Mesenchymal stem cell (in vitro differentiated cells and primary cell): ENCODE data around the gene NOSTRIN.

Source experiments
- DNase-seq: peaks from one replicate; pipeline ENCODE4 v3.0.0-alpha.2; 2013
- H2AFZ ChIP-seq: one replicate; pipeline ENCODE4 v1.6.1; 2013; ENCODE audit warnings: low read depth, mild to moderate bottlenecking, control low read depth, inconsistent platforms, low read length, moderate library complexity
- H2AK5ac ChIP-seq: 2 replicates; pipeline ENCODE4 v1.6.1; 2013; ENCODE audit warnings: low read length, moderate library complexity, mild to moderate bottlenecking, inconsistent platforms; ENCODE audit not compliant: severe bottlenecking
- H2BK120ac ChIP-seq: one replicate; pipeline ENCODE4 v1.6.1; 2013; ENCODE audit warnings: low read depth, mild to moderate bottlenecking, inconsistent platforms, low read length, moderate library complexity
- H2BK12ac ChIP-seq, 2 experiments: one replicate each; pipeline ENCODE4 v1.6.1; 2013; ENCODE audit warnings: inconsistent platforms in 2 of 2, low read length in 2 of 2, mild to moderate bottlenecking in 2 of 2, moderate library complexity in 2 of 2, control low read depth in 1 of 2
- H2BK15ac ChIP-seq: one replicate; pipeline ENCODE4 v1.6.1; 2013; ENCODE audit warnings: mild to moderate bottlenecking, low read depth, inconsistent platforms; ENCODE audit not compliant: poor library complexity, severe bottlenecking
- H2BK5ac ChIP-seq: 2 replicates; pipeline ENCODE4 v1.6.1; 2013; ENCODE audit warnings: low read depth, mild to moderate bottlenecking, low read length, control low read depth, inconsistent platforms; ENCODE audit not compliant: poor library complexity, severe bottlenecking
- H3K14ac ChIP-seq, 2 experiments: one replicate each; pipeline ENCODE4 v1.6.1; 2013; ENCODE audit warnings: inconsistent platforms in 2 of 2, low read length in 2 of 2, control low read depth in 1 of 2, mild to moderate bottlenecking in 1 of 2, moderate library complexity in 1 of 2
- H3K18ac ChIP-seq, 2 experiments: one replicate each; pipeline ENCODE4 v1.6.1; 2013; ENCODE audit warnings: inconsistent platforms in 2 of 2, low read length in 2 of 2, control low read depth in 1 of 2, low read depth in 1 of 2, mild to moderate bottlenecking in 1 of 2
- H3K23ac ChIP-seq, 2 experiments: one replicate each; pipeline ENCODE4 v1.6.1; 2013; ENCODE audit warnings: inconsistent platforms in 2 of 2, low read length in 2 of 2, mild to moderate bottlenecking in 2 of 2, moderate library complexity in 2 of 2, control low read depth in 1 of 2
- H3K27ac ChIP-seq: 2 replicates; pipeline ENCODE4 v1.5.1; 2013; ENCODE audit warnings: mild to moderate bottlenecking, moderate library complexity, low read length, control low read depth, inconsistent platforms; ENCODE audit not compliant: poor library complexity, severe bottlenecking
- H3K27me3 ChIP-seq, 2 experiments: 2 replicates each; pipeline versions ENCODE4 v1.6.1 to v1.7.0; 2013; ENCODE audit warnings: low read length in 2 of 2, mild to moderate bottlenecking in 2 of 2, moderate library complexity in 2 of 2, control low read depth in 1 of 2, inconsistent platforms in 1 of 2; ENCODE audit not compliant: control insufficient read depth in 1 of 2, insufficient read depth in 1 of 2
- H3K36me3 ChIP-seq, 2 experiments: 2 replicates each; pipeline versions ENCODE4 v1.6.1 to v1.7.0; 2013; ENCODE audit warnings: low read length in 2 of 2, control low read depth in 1 of 2, inconsistent platforms in 1 of 2, low read depth in 1 of 2, mild to moderate bottlenecking in 1 of 2; ENCODE audit not compliant: insufficient read depth in 2 of 2, control insufficient read depth in 1 of 2
- H3K4ac ChIP-seq, 2 experiments: one replicate each; pipeline ENCODE4 v1.6.1; 2013; ENCODE audit warnings: inconsistent platforms in 2 of 2, low read length in 2 of 2, mild to moderate bottlenecking in 2 of 2, moderate library complexity in 2 of 2, control low read depth in 1 of 2, low read depth in 1 of 2
- H3K4me1 ChIP-seq: 2 replicates; pipeline ENCODE4 v1.6.1; 2013; ENCODE audit warnings: low read depth, low read length, control low read depth; ENCODE audit not compliant: control insufficient read depth, insufficient read depth
- H3K4me2 ChIP-seq: 2 replicates; pipeline ENCODE4 v1.6.1; 2013; ENCODE audit warnings: low read length, mild to moderate bottlenecking, inconsistent platforms; ENCODE audit not compliant: poor library complexity, severe bottlenecking
- H3K4me3 ChIP-seq, 2 experiments: 2 replicates each; pipeline versions ENCODE4 v1.5.1 to v1.7.0; 2013; ENCODE audit warnings: low read length in 2 of 2, mild to moderate bottlenecking in 2 of 2, control low read depth in 1 of 2, low read depth in 1 of 2; ENCODE audit not compliant: insufficient read depth in 1 of 2
- H3K79me1 ChIP-seq: replicated peaks from 2 replicates; pipeline ENCODE4 v1.6.1; 2013; ENCODE audit warnings: mild to moderate bottlenecking, control low read depth, low read length, inconsistent platforms; ENCODE audit not compliant: poor library complexity, severe bottlenecking
- H3K9ac ChIP-seq: 2 replicates; pipeline ENCODE4 v1.7.0; 2013; ENCODE audit warnings: mild to moderate bottlenecking, low read length, moderate library complexity
- H3K9me3 ChIP-seq: 2 replicates; pipeline ENCODE4 v1.7.0; 2013; ENCODE audit warnings: mild to moderate bottlenecking, low read length; ENCODE audit not compliant: control insufficient read depth
- H4K8ac ChIP-seq: one replicate; pipeline ENCODE4 v1.6.1; 2013; ENCODE audit warnings: inconsistent platforms, mild to moderate bottlenecking, low read length, moderate library complexity
- H4K91ac ChIP-seq: one replicate; pipeline ENCODE4 v1.6.1; 2013; ENCODE audit warnings: mild to moderate bottlenecking, low read length, inconsistent platforms
- WGBS: methylation state at CpG from one replicate; pipeline ENCODE4 v1.1.7; 2013; ENCODE audit warnings: mixed read lengths; 5-methylcytosine and 5-hydroxymethylcytosine counted together

Gene NOSTRIN

DNA sequence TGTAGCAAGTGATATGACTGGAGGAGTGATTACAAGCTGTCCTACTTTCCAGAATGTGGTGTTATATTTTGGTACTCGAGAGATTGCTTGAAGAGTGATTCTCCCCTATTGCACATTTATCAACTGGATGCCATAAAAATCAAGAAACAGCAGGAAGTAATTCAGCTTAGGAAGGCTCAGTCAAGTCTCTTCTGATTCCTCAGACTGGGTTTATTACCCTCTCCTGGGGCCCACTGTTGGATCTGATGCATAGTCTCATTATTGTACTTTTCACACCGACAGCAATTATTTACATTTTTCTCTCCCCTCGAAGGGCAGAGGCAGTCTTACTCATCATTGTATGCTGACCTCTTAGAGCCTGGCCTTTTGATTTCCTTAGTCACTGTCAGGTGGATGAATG, 9.3 kb downstream of the NOSTRIN start:
- peak; percentile 13 for DNase-seq
- Histone ChIP-seq H3K23ac (no peak overlapping the region), H2BK120ac (no peak overlapping the region), H4K91ac (no peak overlapping the region), H3K18ac (no peak overlapping the region), H3K79me1 (no peaks in the 10 kb centered on the region), H2BK5ac (no peak overlapping the region), H3K36me3 (no peaks in the 10 kb centered on the region), H3K4me2 (no peak overlapping the region), H3K4me1 (peaks cover 8% of the 10 kb centered on the region), H2AK5ac (no peak overlapping the region), H3K4me3 (no peak overlapping the region), H2AFZ (no peak overlapping the region), H2BK15ac (no peak overlapping the region), H3K9ac (no peak overlapping the region), H3K27ac (no peak overlapping the region), H2BK12ac (no peak overlapping the region), H3K9me3 (no peaks in the 10 kb centered on the region), H3K4ac (no peak overlapping the region), H3K14ac (no peak overlapping the region), H4K8ac (no peak overlapping the region), H3K27me3 (no peaks in the 10 kb centered on the region)
- WGBS: 10% methylated on average over 3 of the region's 3 CpGs

DNA sequence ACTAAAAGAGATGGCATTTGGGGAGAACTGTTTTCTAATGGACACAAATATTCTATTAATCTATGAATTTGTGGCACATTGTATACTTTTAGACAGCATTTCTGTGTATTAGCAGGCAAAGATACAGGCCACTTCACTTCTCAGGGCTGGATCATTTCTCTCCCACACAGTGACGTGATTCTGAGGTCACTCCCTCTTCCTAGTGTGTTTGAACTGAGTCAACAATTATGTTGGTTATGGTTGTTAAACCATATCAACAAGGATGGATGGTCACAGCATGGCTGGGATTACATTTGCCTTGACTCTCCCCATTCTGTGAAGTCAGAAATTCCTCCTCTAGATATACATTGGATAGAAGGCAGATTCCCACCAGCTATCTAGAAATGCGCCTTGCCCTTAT, 11.6 kb downstream of the NOSTRIN start:
- Histone ChIP-seq H2BK15ac (no peak overlapping the region), H3K36me3 (no peaks in the 10 kb centered on the region), H4K8ac (no peak overlapping the region), H3K4ac (no peak overlapping the region), H3K79me1 (no peaks in the 10 kb centered on the region), H3K9ac (no peak overlapping the region), H3K23ac (no peak overlapping the region), H4K91ac (no peak overlapping the region), H2BK5ac (no peak overlapping the region), H3K18ac (no peak overlapping the region), H3K9me3 (no peaks in the 10 kb centered on the region), H3K4me3 (no peak overlapping the region), H3K4me2 (no peak overlapping the region), H3K27me3 (no peaks in the 10 kb centered on the region), H3K14ac (no peak overlapping the region), H3K4me1 (peaks cover 11% of the 10 kb centered on the region), H3K27ac (no peak overlapping the region), H2BK12ac (no peak overlapping the region), H2AK5ac (no peak overlapping the region), H2AFZ (no peak overlapping the region), H2BK120ac (no peak overlapping the region)
- 67% methylated on average over 1 of the region's 2 CpGs for WGBS
- no peak for DNase-seq

GRCh38 chr2:168814939-168815907, 12.8 kb downstream of the NOSTRIN start:
- no peak overlapping the region for H3K9ac ChIP-seq
- H3K18ac ChIP-seq: no peak overlapping the region
- H2BK12ac ChIP-seq: no peak overlapping the region
- no peaks in the 10 kb centered on the region for H3K9me3 ChIP-seq
- peak overlapping the region; percentile 99 for H2AK5ac ChIP-seq
- H3K27me3 ChIP-seq: no peaks in the 10 kb centered on the region
- no peak overlapping the region for H4K8ac ChIP-seq
- H2BK5ac ChIP-seq: peak overlapping the region; percentile 81
- H4K91ac ChIP-seq: no peak overlapping the region
- no peak overlapping the region for H3K4me2 ChIP-seq
- no peaks in the 10 kb centered on the region for H3K36me3 ChIP-seq
- WGBS: no CpG with 5 or more reads among the region's 1 CpG
- no peak overlapping the region for H3K4me3 ChIP-seq
- H2BK15ac ChIP-seq: no peak overlapping the region
- no peak for DNase-seq
- peaks cover 11% of the 10 kb centered on the region for H3K4me1 ChIP-seq
- no peak overlapping the region for H3K23ac ChIP-seq
- H3K14ac ChIP-seq: no peak overlapping the region
- H2AFZ ChIP-seq: no peak overlapping the region
- H3K27ac ChIP-seq: peak overlapping the region; percentile 89
- H3K79me1 ChIP-seq: no peaks in the 10 kb centered on the region
- H3K4ac ChIP-seq: no peak overlapping the region
- H2BK120ac ChIP-seq: no peak overlapping the region

DNA sequence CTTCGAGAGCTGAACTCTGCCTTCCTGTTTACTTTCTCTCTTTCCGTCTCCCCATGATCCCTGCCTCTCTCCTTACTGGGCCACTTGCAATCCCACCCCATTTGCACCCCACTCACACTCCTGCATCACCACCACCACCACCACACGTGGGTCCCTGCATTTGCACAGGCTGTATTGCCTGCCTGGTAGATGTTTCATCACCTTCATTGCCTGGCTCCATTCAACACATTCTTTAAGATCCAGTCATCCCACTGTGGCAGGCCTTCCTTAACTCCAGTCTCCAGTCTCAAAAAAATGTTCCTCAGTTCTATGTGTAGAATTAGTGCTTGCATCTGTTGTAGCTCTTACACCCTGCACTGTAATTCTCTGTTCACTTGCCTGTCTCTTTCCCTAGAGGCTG, 13.9 kb downstream of the NOSTRIN start:
- Histone ChIP-seq H3K4ac (no peak overlapping the region), H3K27ac (peak overlapping the region; percentile 89), H3K4me1 (peaks cover 11% of the 10 kb centered on the region), H4K91ac (no peak overlapping the region), H3K9me3 (no peaks in the 10 kb centered on the region), H3K27me3 (no peaks in the 10 kb centered on the region), H3K79me1 (no peaks in the 10 kb centered on the region), H3K9ac (no peak overlapping the region), H3K23ac (no peak overlapping the region), H2BK120ac (no peak overlapping the region), H3K18ac (peak overlapping the region in 1 of 2 experiments; percentile 59), H2AK5ac (peak overlapping the region; percentile 99), H4K8ac (no peak overlapping the region), H2BK5ac (no peak overlapping the region), H3K36me3 (no peaks in the 10 kb centered on the region), H3K4me2 (no peak overlapping the region), H2AFZ (no peak overlapping the region), H3K4me3 (no peak overlapping the region), H2BK12ac (no peak overlapping the region), H3K14ac (no peak overlapping the region), H2BK15ac (no peak overlapping the region)
- peak; percentile 78 for DNase-seq
- 56% methylated on average over 3 of the region's 3 CpGs for WGBS
